A549 (cell line): Measurements from ENCODE around the gene RPS14. TPM values are rescaled to one million over a fixed set of nuclear protein-coding genes. Genes with fewer than 3 reads are reported as not detected.
A peak's percentile ranks its signal among the peaks of the same experiment; 100 is the strongest.

Source experiments
- ATAC-seq, 2 experiments: fragments of 200-7000 bp in 1 of 2; fragments of >200 bp in 1 of 2; cut with Nextera tagmentation in 1 of 2; cut with Tn5 transposase in 1 of 2; 3 replicates each; pipeline versions ENCODE4 v1.8.0 to v1.9.1; 2018 to 2020; ENCODE audit warnings: mild to moderate bottlenecking in 1 of 2, moderate library complexity in 1 of 2
- CTCF ChIA-PET: fragments of 300-600 bp; sonication (Branson Sonifier 250); formaldehyde crosslinking; extraction: SDS; loops from one replicate; lab custom pipeline; 2021; ENCODE audit warnings: antibody characterized with exemption, inconsistent platforms; lab: Yijun Ruan, JAX
- POLR2A ChIA-PET: fragments of 350-600 bp; formaldehyde crosslinking; extraction: SDS; loops from one replicate; lab custom pipeline; 2021; ENCODE audit warnings: antibody characterized with exemption, inconsistent platforms; lab: Yijun Ruan, JAX
- DNase-seq, 2 experiments: peaks; one replicate each; pipeline versions ENCODE4 v3.0.0 to v3.0.0-alpha.2; 2011 to 2016; ENCODE audit warnings: low read depth in 1 of 2, low spot score in 1 of 2
- FAIRE-seq: peaks from 2 replicates; lab custom pipeline; 2011; peaks lifted over from hg19 to GRCh38; lab: Jason Lieb, UNC
- H3K27ac ChIP-seq, 2 experiments: fragments of >200 bp; sonication (Bioruptor Twin); formaldehyde crosslinking; 3 replicates each; pipeline ENCODE4 v1.5.1; 2016 to 2017
- H3K4me1 ChIP-seq: fragments of >200 bp; sonication (Bioruptor Twin); formaldehyde crosslinking; 3 replicates; pipeline ENCODE4 v1.6.1; 2016
- H3K4me2 ChIP-seq: fragments of >200 bp; sonication (Bioruptor Twin); formaldehyde crosslinking; 3 replicates; pipeline ENCODE4 v1.6.1; 2016
- H3K4me3 ChIP-seq: fragments of >200 bp; sonication (Bioruptor Twin); formaldehyde crosslinking; 3 replicates; pipeline ENCODE4 v1.5.1; 2016
- H3K9me3 ChIP-seq: fragments of >200 bp; sonication (Bioruptor Twin); formaldehyde crosslinking; 3 replicates; pipeline ENCODE4 v1.6.1; 2016
- CBX2 ChIP-seq: fragments of 200-600 bp; sonication (generic); IDR thresholded peaks from 2 replicates; pipeline ENCODE4 v1.6.1; 2016; ENCODE audit warnings: low read depth, mild to moderate bottlenecking, borderline replicate concordance
- CEBPB ChIP-seq, 2 experiments: fragments of >200 bp in 1 of 2; sonication (Bioruptor Twin) in 1 of 2; formaldehyde crosslinking in 1 of 2; IDR thresholded peaks; 2 replicates each; pipeline ENCODE4 v1.6.1; 2012 to 2016
- EHMT2 ChIP-seq: fragments of 200-600 bp; sonication (generic); IDR thresholded peaks from 2 replicates; pipeline ENCODE4 v1.6.1; 2016; ENCODE audit warnings: antibody characterized with exemption, low read depth, mild to moderate bottlenecking, moderate library complexity
- EP300 ChIP-seq, 2 experiments: fragments of >200 bp; sonication (Bioruptor Twin); formaldehyde crosslinking; IDR thresholded peaks; 2 replicates in 1 of 2; 3 replicates in 1 of 2; pipeline ENCODE4 v1.6.1; 2016 to 2017
- FOSB ChIP-seq: fragments of 250-450 bp; sonication (Bioruptor Pico); IDR thresholded peaks from 2 replicates; pipeline ENCODE4 v1.5.0; 2020; ENCODE audit warnings: mild to moderate bottlenecking, moderate library complexity
- FOSL2 ChIP-seq, 2 experiments: fragments of 450-650 bp in 1 of 2; fragments of >200 bp in 1 of 2; sonication (Bioruptor Twin) in 1 of 2; formaldehyde crosslinking; IDR thresholded peaks; 2 replicates each; pipeline versions ENCODE4 v1.5.0 to v1.6.1; 2016 to 2020; ENCODE audit warnings: mild to moderate bottlenecking in 1 of 2, moderate library complexity in 1 of 2
- HDAC2 ChIP-seq: fragments of 200-600 bp; sonication (generic); IDR thresholded peaks from 2 replicates; pipeline ENCODE4 v1.6.1; 2016
- HMGXB4 ChIP-seq: fragments of 250-450 bp; sonication (Bioruptor Pico); IDR thresholded peaks from 2 replicates; pipeline ENCODE4 v1.5.0; 2021; ENCODE audit warnings: mild to moderate bottlenecking, moderate library complexity, borderline replicate concordance
- HOXA7 ChIP-seq: fragments of 250-450 bp; sonication (Bioruptor Pico); IDR thresholded peaks from 2 replicates; pipeline ENCODE4 v1.5.0; 2020; ENCODE audit warnings: mild to moderate bottlenecking, moderate library complexity
- JUN ChIP-seq, 2 experiments: fragments of >200 bp; sonication (Bioruptor Twin); formaldehyde crosslinking; IDR thresholded peaks; 2 replicates in 1 of 2; 3 replicates in 1 of 2; pipeline ENCODE4 v1.6.1; 2016 to 2017
- PBX3 ChIP-seq: IDR thresholded peaks from 2 replicates; pipeline ENCODE4 v1.6.1; 2012
- PHF8 ChIP-seq: fragments of 200-600 bp; sonication (generic); IDR thresholded peaks from 2 replicates; pipeline ENCODE4 v1.6.1; 2016; ENCODE audit warnings: low read depth, mild to moderate bottlenecking, antibody characterized with exemption, moderate library complexity, borderline replicate concordance
- POLR2A ChIP-seq: IDR thresholded peaks from 2 replicates; pipeline ENCODE4 v1.6.1; 2012; ENCODE audit warnings: mild to moderate bottlenecking, low read length
- POLR2AphosphoS2 ChIP-seq: conservative IDR thresholded peaks from 2 replicates; pipeline ENCODE4 v1.6.1; 2012; ENCODE audit warnings: low read length, improper control_type of control experiment, inconsistent platforms
- RARB ChIP-seq: fragments of 250-450 bp; sonication (Bioruptor Pico); IDR thresholded peaks from 2 replicates; pipeline ENCODE4 v1.8.0; 2021; ENCODE audit warnings: mild to moderate bottlenecking, moderate library complexity
- RCOR1 ChIP-seq: fragments of 150-350 bp; IDR thresholded peaks from 2 replicates; pipeline ENCODE4 v1.6.1; 2014; ENCODE audit warnings: antibody characterized with exemption, low read length, low read depth
- RFX5 ChIP-seq: fragments of 450-650 bp; IDR thresholded peaks from 2 replicates; pipeline ENCODE4 v1.7.1; 2014; ENCODE audit warnings: antibody characterized with exemption, mild to moderate bottlenecking, moderate library complexity
- RNF2 ChIP-seq: fragments of 200-600 bp; sonication (generic); IDR thresholded peaks from 2 replicates; pipeline ENCODE4 v1.6.1; 2016; ENCODE audit warnings: low read depth, mild to moderate bottlenecking, antibody characterized with exemption, moderate library complexity, borderline replicate concordance
- SMC3 ChIP-seq: fragments of >200 bp; sonication (Bioruptor Twin); formaldehyde crosslinking; IDR thresholded peaks from 3 replicates; pipeline ENCODE4 v1.6.1; 2018; ENCODE audit warnings: inconsistent platforms
- SREBF2 ChIP-seq: fragments of 450-650 bp; IDR thresholded peaks from 2 replicates; pipeline ENCODE4 v1.6.1; 2014; ENCODE audit warnings: mild to moderate bottlenecking, moderate library complexity
- TFCP2L1 ChIP-seq: fragments of 250-450 bp; sonication (Bioruptor Pico); IDR thresholded peaks from 2 replicates; pipeline ENCODE4 v1.5.0; 2021; ENCODE audit warnings: mild to moderate bottlenecking
- TP53 ChIP-seq: fragments of 250-450 bp; sonication (Bioruptor Pico); IDR thresholded peaks from 2 replicates; pipeline ENCODE4 v1.5.0; 2021; ENCODE audit warnings: mild to moderate bottlenecking, moderate library complexity
- ZFP36 ChIP-seq: fragments of 450-650 bp; IDR thresholded peaks from 2 replicates; pipeline ENCODE4 v1.6.1; 2014; ENCODE audit warnings: borderline replicate concordance; ENCODE audit not compliant: partially characterized antibody
- ZNF302 ChIP-seq: fragments of 250-450 bp; sonication (Bioruptor Pico); IDR thresholded peaks from 2 replicates; pipeline ENCODE4 v1.9.0; 2021; ENCODE audit warnings: inconsistent platforms, mild to moderate bottlenecking, moderate library complexity
- WGBS: methylation state at CpG from one replicate; pipeline ENCODE4 v1.1.6; 2017; ENCODE audit errors: missing lambda C conversion rate; 5-methylcytosine and 5-hydroxymethylcytosine counted together
- polyA plus RNA-seq, 4 experiments: library from polyadenylated mRNA; depleted of rRNA in 3 of 4; stranded (reverse); fragments of >200 nt; fragmentation: RNase III in 1 of 4; extraction: RNeasy Plus Mini Kit Qiagen cat#74134 plus additional on column Dnase treatment in 1 of 4; gene quantifications; 2 replicates in 3 of 4; 3 replicates in 1 of 4; pipeline ENCODE4 v1.2.3, GENCODE V29; 2011 to 2017

RPS14 gene
- polyA plus RNA-seq, 2 of the 4 experiments (the other 2 are of a cell fraction), result 3,794 to 3,799 TPM

GRCh38 chr5:150443242-150444075, 6.1 kb downstream of the RPS14 start:
- ATAC-seq (peak in 1 of 2 experiments; percentile 2; a peak in 1 of 6 replicates), FAIRE-seq (no peak), DNase-seq (no peak)
- no peak overlapping the region for H3K4me2 ChIP-seq
- WGBS, result 88% methylated on average over 15 of the region's 15 CpGs
- no peaks in the 10 kb centered on the region for H3K9me3 ChIP-seq
- H3K4me1 ChIP-seq, result peaks cover 37% of the 10 kb centered on the region
- CTCF ChIA-PET, result no interaction called here
- no peak overlapping the region for H3K27ac ChIP-seq
- POLR2A ChIA-PET, result no interaction called here
- no peak overlapping the region for H3K4me3 ChIP-seq
- TF ChIP-seq RCOR1 (no peak), ZNF302 (no peak), RFX5 (no peak), CBX2 (no peak), RNF2 (no peak), PHF8 (no peak), SMC3 (no peak), TFCP2L1 (CRISPR knock-in tag) (peak; percentile 78), JUN (IDR thresholded peaks at IDR 0.05) (peak in 1 of 2 experiments; percentile 28; a peak in 1 of 5 replicates), HDAC2 (no peak), TP53 (CRISPR knock-in tag) (peak; percentile 83), EHMT2 (no peak), FOSL2 (IDR thresholded peaks at IDR 0.05) (no peak), FOSL2 (CRISPR knock-in tag; IDR thresholded peaks at IDR 0.05) (no peak), FOSB (CRISPR knock-in tag) (peak; percentile 90), HMGXB4 (CRISPR knock-in tag) (peak; percentile 43; the same call in 1 of the 2 replicates), POLR2AphosphoS2 (peak; percentile 82; the same call in 1 of the 2 replicates), ZFP36 (no peak), POLR2A (no peak), HOXA7 (CRISPR knock-in tag) (peak; percentile 94), EP300 (IDR thresholded peaks at IDR 0.05) (0 out of 5 replicates have a peak, but pooled peaks of 1 of the 2 experiments have one; percentile 12)

GRCh38 chr5:150442699-150443080, 6.8 kb downstream of the RPS14 start:
- no peak overlapping the region for H3K4me2 ChIP-seq
- no peaks in the 10 kb centered on the region for H3K9me3 ChIP-seq
- TF ChIP-seq RARB (CRISPR knock-in tag), result peak; percentile 81
- TF ChIP-seq TFCP2L1 (CRISPR knock-in tag), result peak; percentile 76; the same call in 1 of the 2 replicates
- TF ChIP-seq CEBPB (IDR thresholded peaks at IDR 0.05), result peak; percentile 39 to 77; a peak in 3 of 4 replicates
- TF ChIP-seq JUN (IDR thresholded peaks at IDR 0.05), result peak in 1 of 2 experiments; percentile 39; a peak in 1 of 5 replicates
- TF ChIP-seq PBX3, result no peak
- no peak for TF ChIP-seq SREBF2
- TF ChIP-seq HOXA7 (CRISPR knock-in tag), result peak; percentile 94
- no peak for TF ChIP-seq POLR2A
- H3K27ac ChIP-seq, result no peak overlapping the region
- H3K4me3 ChIP-seq, result no peak overlapping the region
- H3K4me1 ChIP-seq, result peaks cover 32% of the 10 kb centered on the region
- DNase-seq (no peak), FAIRE-seq (no peak), ATAC-seq (peak in 1 of 2 experiments; percentile 5; a peak in 2 of 6 replicates)
- 90% methylated on average over 6 of the region's 6 CpGs for WGBS
- ChIA-PET CTCF (interaction anchor here (1.0 to 2.1 kb wide), 2 partner anchors 8 to 9 kb away, joined by 3 to 5 read pairs; no protein-coding TSS in a partner anchor), POLR2A (no interaction called here)
